K562 (cell line): Measurements from ENCODE around the gene RUNX1. TPM values are rescaled to one million over a fixed set of nuclear protein-coding genes. Genes with fewer than 3 reads are reported as not detected.

Experiments used
- ATAC-seq: fragments of 200-7000 bp; cut with Tn5 transposase; 3 replicates; pipeline ENCODE4 v1.9.1; 2020; ENCODE audit warnings: moderate library complexity
- BruUV-seq: library from RNA; stranded (reverse); fragments of 400-500 nt; replicated peaks from 2 replicates; lab custom pipeline; 2021; lab: Mats Ljungman, UMichigan
- CTCF ChIA-PET: fragments of 300-600 bp; formaldehyde crosslinking; extraction: SDS; loops from one replicate; lab custom pipeline; 2021; ENCODE audit warnings: low intra/inter-chr PET ratio; lab: Yijun Ruan, JAX
- POLR2A ChIA-PET: fragments of 300-600, 350-650 bp; sonication (Branson Sonifier 250); formaldehyde crosslinking; extraction: SDS; loops from one replicate; lab custom pipeline; 2021; ENCODE audit warnings: antibody characterized with exemption, inconsistent platforms; lab: Yijun Ruan, JAX
- DNase-seq, 4 experiments: peaks; one replicate each; pipeline versions ENCODE4 v3.0.0 to v3.0.0-alpha.2; 2011 to 2018; ENCODE audit warnings: low spot score in 3 of 4, mixed read lengths in 3 of 4; ENCODE audit errors: extremely low read depth in 1 of 4
- FAIRE-seq: peaks from 2 replicates; lab custom pipeline; 2011; peaks lifted over from hg19 to GRCh38; lab: Jason Lieb, UNC
- H2AFZ ChIP-seq: 2 replicates; pipeline ENCODE4 v1.6.0; 2011; ENCODE audit warnings: low read depth, low read length, control low read depth, inconsistent platforms
- H3K27ac ChIP-seq: fragments of 200-600 bp; 3 replicates; pipeline ENCODE4 v1.8.0; 2011; ENCODE audit warnings: low read depth, mild to moderate bottlenecking, control low read depth, inconsistent platforms, low read length, moderate library complexity, mixed read lengths; ENCODE audit errors: extremely low read depth
- H3K27me3 ChIP-seq, 2 experiments: fragments of 300-600 bp in 1 of 2; 2 replicates in 1 of 2; 3 replicates in 1 of 2; pipeline versions ENCODE4 v1.6.0 to v1.8.0; 2011; ENCODE audit warnings: inconsistent platforms in 2 of 2, low read length in 2 of 2, mild to moderate bottlenecking in 1 of 2, mixed read lengths in 1 of 2, moderate library complexity in 1 of 2; ENCODE audit not compliant: control insufficient read depth in 2 of 2, insufficient read depth in 2 of 2
- H3K36me3 ChIP-seq: fragments of 300-600 bp; 3 replicates; pipeline ENCODE4 v1.8.0; 2011; ENCODE audit warnings: mild to moderate bottlenecking, low read length, inconsistent platforms; ENCODE audit not compliant: control insufficient read depth, insufficient read depth
- H3K4me1 ChIP-seq, 2 experiments: fragments of 200-600 bp in 1 of 2; replicated peaks in 1 of 2; 2 replicates in 1 of 2; 3 replicates in 1 of 2; pipeline versions ENCODE4 v1.5.1 to v1.8.0; 2011; ENCODE audit warnings: inconsistent platforms in 2 of 2, low read length in 2 of 2, mild to moderate bottlenecking in 1 of 2, mixed read lengths in 1 of 2, moderate library complexity in 1 of 2; ENCODE audit not compliant: control insufficient read depth in 2 of 2, insufficient read depth in 2 of 2
- H3K4me2 ChIP-seq: 2 replicates; pipeline ENCODE4 v1.6.1; 2011; ENCODE audit warnings: low read length, control low read depth, inconsistent platforms, mixed read lengths; ENCODE audit not compliant: insufficient read depth
- H3K4me3 ChIP-seq: fragments of 200-600 bp; sonication (generic), shearing (Covaris generic); 2 replicates; pipeline ENCODE4 v1.5.1; 2016; ENCODE audit warnings: control low read depth, inconsistent platforms
- H3K79me2 ChIP-seq: fragments of 200-600 bp; 3 replicates; pipeline ENCODE4 v1.8.0; 2011; ENCODE audit warnings: low read length, inconsistent platforms; ENCODE audit not compliant: control insufficient read depth, insufficient read depth
- H3K9ac ChIP-seq, 2 experiments: 2 replicates each; pipeline versions ENCODE4 v1.6.0 to v1.6.1; 2011; ENCODE audit warnings: low read depth in 2 of 2, low read length in 2 of 2, control low read depth in 1 of 2, inconsistent platforms in 1 of 2, mild to moderate bottlenecking in 1 of 2, mixed read lengths in 1 of 2; ENCODE audit not compliant: insufficient read depth in 1 of 2
- H3K9me1 ChIP-seq: one replicate; pipeline ENCODE4 v1.6.0; 2011; ENCODE audit warnings: inconsistent platforms, mild to moderate bottlenecking, low read length, moderate library complexity; ENCODE audit not compliant: control insufficient read depth, insufficient read depth
- H3K9me3 ChIP-seq: replicated peaks from 2 replicates; pipeline ENCODE4 v1.5.1; 2011; ENCODE audit warnings: low read depth, low read length, inconsistent platforms; ENCODE audit not compliant: control insufficient read depth, insufficient read depth
- H4K20me1 ChIP-seq: replicated peaks from 2 replicates; pipeline ENCODE4 v1.6.1; 2011; ENCODE audit warnings: low read length, inconsistent platforms, mixed read lengths; ENCODE audit not compliant: control insufficient read depth, insufficient read depth
- MEIS2 ChIP-seq: fragments of 450-650 bp; IDR thresholded peaks from 2 replicates; pipeline ENCODE4 v1.6.1; 2014; ENCODE audit warnings: mild to moderate bottlenecking; ENCODE audit not compliant: partially characterized antibody
- MLLT1 ChIP-seq, 2 experiments: fragments of 450-650 bp; IDR thresholded peaks; 2 replicates each; pipeline ENCODE4 v1.6.1; 2016
- RAD21 ChIP-seq, 2 experiments: fragments of 250-450 bp in 1 of 2; fragments of 450-650 bp in 1 of 2; sonication (Bioruptor Pico) in 1 of 2; formaldehyde crosslinking in 1 of 2; IDR thresholded peaks in 1 of 2; conservative IDR thresholded peaks in 1 of 2; 2 replicates each; pipeline versions ENCODE4 v1.4.0 to v1.8.0; 2020 to 2022; ENCODE audit warnings: mild to moderate bottlenecking in 2 of 2, moderate library complexity in 1 of 2
- STAT5B ChIP-seq: fragments of 250-450 bp; sonication (Bioruptor Pico); IDR thresholded peaks from 2 replicates; pipeline ENCODE4 v1.8.0; 2021; ENCODE audit warnings: mild to moderate bottlenecking, inconsistent platforms
- ZBTB34 ChIP-seq: fragments of 250-450 bp; sonication (Bioruptor Pico); IDR thresholded peaks from 2 replicates; pipeline ENCODE4 v1.8.0; 2021; ENCODE audit warnings: mild to moderate bottlenecking, moderate library complexity
- WGBS: fragments of 100-300 bp; shearing (Covaris generic); methylation state at CpG from one replicate; pipeline ENCODE4 v1.1.6; 2016; ENCODE audit warnings: low coverage, mixed read lengths; ENCODE audit not compliant: insufficient coverage; ENCODE audit errors: missing lambda C conversion rate; 5-methylcytosine and 5-hydroxymethylcytosine counted together
- in situ Hi-C: fragments of 300-500 bp; cut with MboI; formaldehyde crosslinking; loops from 4 replicates; pipeline ENCODE4 v1.15.0; 2018; ENCODE audit warnings: inconsistent platforms, mixed read lengths
- intact Hi-C: fragments of 100-400 bp; cut with micrococcal nuclease; formaldehyde crosslinking; loops from 2 replicates; pipeline ENCODE4 v1.14.2; 2022
- polyA plus RNA-seq, 8 experiments: library from polyadenylated mRNA; depleted of rRNA in 4 of 8; stranded (reverse) in 5 of 8; unstranded in 3 of 8; fragments of >200 nt; fragmentation: Nextera tagmentation in 2 of 8; fragmentation: Illumina TruSeq in 1 of 8; extraction: Ambion mirVana in 2 of 8; extraction: Trizol in 1 of 8; gene quantifications; 2 replicates each; pipeline versions ENCODE4 v1.2.1 to v1.2.3, GENCODE V29; 2011 to 2014; ENCODE audit warnings: inconsistent platforms in 1 of 8, missing spikeins in 1 of 8
- total RNA-seq, 7 experiments: library from RNA; depleted of rRNA in 6 of 7; stranded (reverse); fragments of >200 nt in 6 of 7; fragmentation: Illumina TruSeq in 2 of 7; extraction: Trizol in 2 of 7; gene quantifications; 2 replicates each; pipeline versions ENCODE4 v1.2.1 to v1.2.3, GENCODE V29; 2011 to 2021; ENCODE audit warnings: low replicate concordance in 1 of 7

Gene RUNX1
- total and polyA plus RNA-seq, 9 of the 15 experiments (the other 6 are each of a cell fraction or from before 2014, with no cell fraction given), result 2.2 to 68.6 (median 17.8) TPM

- no peaks in the 10 kb centered on the region for H4K20me1 ChIP-seq
- H3K9me3 ChIP-seq, result no peaks in the 10 kb centered on the region
- ChIA-PET POLR2A (interaction anchor here (0.7 kb wide), 1 partner anchor 101 kb away, joined by 4 read pairs; no protein-coding TSS in a partner anchor), CTCF (no interaction called here)
- intact Hi-C loops (no loop called here), in situ Hi-C loops (no loop called here)
- no peaks in the 10 kb centered on the region for H3K27me3 ChIP-seq
- no peak overlapping the region for H3K27ac ChIP-seq
- H3K9ac ChIP-seq, result no peak overlapping the region
- ATAC-seq, result peak; percentile 24; the same call in 2 of the 3 replicates
- H3K4me3 ChIP-seq, result no peak overlapping the region
- H3K36me3 ChIP-seq, result no peaks in the 10 kb centered on the region
- no TSS peak for BruUV-seq
- peaks cover 4 to 13% of the 10 kb centered on the region in 2 experiments; a peak in 3 of 5 replicates for H3K4me1 ChIP-seq
- no peak overlapping the region for H3K4me2 ChIP-seq
- no peak for FAIRE-seq
- H3K9me1 ChIP-seq, result no peaks in the 10 kb centered on the region
- TF ChIP-seq STAT5B (no peak), MEIS2 (peak; percentile 33), RAD21 (CRISPR knock-in tag; conservative IDR thresholded peaks at IDR 0.05 in 1 of 2, IDR thresholded peaks at IDR 0.05 in 1 of 2) (peak in 1 of 2 experiments; percentile 25; a peak in 2 of 4 replicates)
- H3K79me2 ChIP-seq, result no peaks in the 10 kb centered on the region
- DNase-seq, result no peak
- peak overlapping the region; percentile 56 for H2AFZ ChIP-seq
- 63% methylated on average over 10 of the region's 11 CpGs for WGBS
Observed at GRCh38 chr21:35036465-35037383, 12.4 kb downstream of the RUNX1 start.

GRCh38 chr21:35035581-35035980 lies 13.5 kb downstream of the RUNX1 start:
- no peaks in the 10 kb centered on the region for H3K9me1 ChIP-seq
- H3K27me3 ChIP-seq, result no peaks in the 10 kb centered on the region
- no peak overlapping the region for H3K4me3 ChIP-seq
- no peak for TF ChIP-seq ZBTB34
- TF ChIP-seq MLLT1 (IDR thresholded peaks at IDR 0.05), result peak in 1 of 2 experiments; percentile 35; a peak in 1 of 4 replicates
- no peaks in the 10 kb centered on the region for H4K20me1 ChIP-seq
- H3K9me3 ChIP-seq, result no peaks in the 10 kb centered on the region
- H3K36me3 ChIP-seq, result no peaks in the 10 kb centered on the region
- WGBS, result 80% methylated on average over 8 of the region's 8 CpGs
- CTCF ChIA-PET, result no interaction called here
- intact Hi-C loops, result no loop called here
- H3K9ac ChIP-seq, result 0 out of 4 replicates have a peak overlapping the region, but pooled peaks of 1 of the 2 experiments have one; percentile 17
- no peak for FAIRE-seq
- in situ Hi-C loops, result no loop called here
- ATAC-seq, result no peak
- H3K4me1 ChIP-seq, result peaks cover 4 to 13% of the 10 kb centered on the region in 2 experiments; a peak in 3 of 5 replicates
- no peak overlapping the region for H3K4me2 ChIP-seq
- POLR2A ChIA-PET, result no interaction called here
- BruUV-seq, result no TSS peak
- H3K27ac ChIP-seq, result no peak overlapping the region
- no peak for DNase-seq
- H3K79me2 ChIP-seq, result no peaks in the 10 kb centered on the region
- H2AFZ ChIP-seq, result no peak overlapping the region; the same call in 1 of the 2 replicates
